Measurements from ENCODE around the gene RGS19. TPM values are rescaled to one million over a fixed set of nuclear protein-coding genes. Genes with fewer than 3 reads are reported as not detected.

The RGS19 gene
- total RNA-seq, 1 experiment from 2014 or later, result 32.0 TPM

GRCh38 chr20:64031822-64032314, 47.5 kb downstream of the RGS19 start:
- in situ Hi-C loops (cut with HindIII; ENCODE audit: low pct_unique_long_range_greater_than_20kb, low sequenced_read_pairs) (no loop called here), intact Hi-C loops (cut with micrococcal nuclease; ENCODE audit: unreplicated experiment) (no loop called here)
- peaks cover 23% of the 10 kb centered on the region for H3K4me1 ChIP-seq (ENCODE audit: control insufficient read depth, insufficient read depth, low read length)
- ChIA-PET CTCF (interaction anchor here (0.7 kb wide), 1 partner anchor 52 kb away, joined by 4 read pairs; no protein-coding TSS in a partner anchor), POLR2A (no interaction called here)
- no peak for TF ChIP-seq POLR2AphosphoS5 (IDR thresholded peaks at IDR 0.05; ENCODE audit: low read depth, low read length)
- no peak overlapping the region for H3K4me3 ChIP-seq (ENCODE audit: low read depth in 2 of 2, low read length in 2 of 2)
- H3K9me3 ChIP-seq (ENCODE audit: control insufficient read depth, insufficient read depth, low read depth, low read length), result no peaks in the 10 kb centered on the region
- no peak for DNase-seq (ENCODE audit: low read depth, low spot score)
- no peaks in the 10 kb centered on the region for H3K27me3 ChIP-seq (ENCODE audit: control insufficient read depth, insufficient read depth, low read length)
- H3K36me3 ChIP-seq (ENCODE audit: control insufficient read depth, insufficient read depth, low read length), result peaks cover 8% of the 10 kb centered on the region
- BruUV-seq (replicated peaks), result TSS peak; percentile 56
- no peak for ATAC-seq
- H3K27ac ChIP-seq (ENCODE audit: low read length), result no peak overlapping the region

GRCh38 chr20:64030371-64031134, 48.8 kb downstream of the RGS19 start:
- no peak overlapping the region for H3K4me3 ChIP-seq (ENCODE audit: low read depth in 2 of 2, low read length in 2 of 2)
- BruUV-seq (replicated peaks), result no TSS peak
- no peak for ATAC-seq
- TF ChIP-seq, protein P1, sequence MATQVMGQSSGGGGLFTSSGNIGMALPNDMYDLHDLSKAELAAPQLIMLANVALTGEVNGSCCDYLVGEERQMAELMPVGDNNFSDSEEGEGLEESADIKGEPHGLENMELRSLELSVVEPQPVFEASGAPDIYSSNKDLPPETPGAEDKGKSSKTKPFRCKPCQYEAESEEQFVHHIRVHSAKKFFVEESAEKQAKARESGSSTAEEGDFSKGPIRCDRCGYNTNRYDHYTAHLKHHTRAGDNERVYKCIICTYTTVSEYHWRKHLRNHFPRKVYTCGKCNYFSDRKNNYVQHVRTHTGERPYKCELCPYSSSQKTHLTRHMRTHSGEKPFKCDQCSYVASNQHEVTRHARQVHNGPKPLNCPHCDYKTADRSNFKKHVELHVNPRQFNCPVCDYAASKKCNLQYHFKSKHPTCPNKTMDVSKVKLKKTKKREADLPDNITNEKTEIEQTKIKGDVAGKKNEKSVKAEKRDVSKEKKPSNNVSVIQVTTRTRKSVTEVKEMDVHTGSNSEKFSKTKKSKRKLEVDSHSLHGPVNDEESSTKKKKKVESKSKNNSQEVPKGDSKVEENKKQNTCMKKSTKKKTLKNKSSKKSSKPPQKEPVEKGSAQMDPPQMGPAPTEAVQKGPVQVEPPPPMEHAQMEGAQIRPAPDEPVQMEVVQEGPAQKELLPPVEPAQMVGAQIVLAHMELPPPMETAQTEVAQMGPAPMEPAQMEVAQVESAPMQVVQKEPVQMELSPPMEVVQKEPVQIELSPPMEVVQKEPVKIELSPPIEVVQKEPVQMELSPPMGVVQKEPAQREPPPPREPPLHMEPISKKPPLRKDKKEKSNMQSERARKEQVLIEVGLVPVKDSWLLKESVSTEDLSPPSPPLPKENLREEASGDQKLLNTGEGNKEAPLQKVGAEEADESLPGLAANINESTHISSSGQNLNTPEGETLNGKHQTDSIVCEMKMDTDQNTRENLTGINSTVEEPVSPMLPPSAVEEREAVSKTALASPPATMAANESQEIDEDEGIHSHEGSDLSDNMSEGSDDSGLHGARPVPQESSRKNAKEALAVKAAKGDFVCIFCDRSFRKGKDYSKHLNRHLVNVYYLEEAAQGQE (IDR thresholded peaks at IDR 0.05; ENCODE audit: insufficient read depth in 1 of 2, low read depth in 2 of 2, low read length in 1 of 2), result no peak
- TF ChIP-seq SIN3A (IDR thresholded peaks at IDR 0.05; ENCODE audit: borderline replicate concordance, insufficient read depth, low read depth, low read length) (no peak), POLR2AphosphoS5 (IDR thresholded peaks at IDR 0.05; ENCODE audit: low read depth, low read length) (no peak), TCF7L2 (IDR thresholded peaks at IDR 0.05; ENCODE audit: low read depth, low read length) (no peak)
- TF ChIP-seq, protein P2, sequence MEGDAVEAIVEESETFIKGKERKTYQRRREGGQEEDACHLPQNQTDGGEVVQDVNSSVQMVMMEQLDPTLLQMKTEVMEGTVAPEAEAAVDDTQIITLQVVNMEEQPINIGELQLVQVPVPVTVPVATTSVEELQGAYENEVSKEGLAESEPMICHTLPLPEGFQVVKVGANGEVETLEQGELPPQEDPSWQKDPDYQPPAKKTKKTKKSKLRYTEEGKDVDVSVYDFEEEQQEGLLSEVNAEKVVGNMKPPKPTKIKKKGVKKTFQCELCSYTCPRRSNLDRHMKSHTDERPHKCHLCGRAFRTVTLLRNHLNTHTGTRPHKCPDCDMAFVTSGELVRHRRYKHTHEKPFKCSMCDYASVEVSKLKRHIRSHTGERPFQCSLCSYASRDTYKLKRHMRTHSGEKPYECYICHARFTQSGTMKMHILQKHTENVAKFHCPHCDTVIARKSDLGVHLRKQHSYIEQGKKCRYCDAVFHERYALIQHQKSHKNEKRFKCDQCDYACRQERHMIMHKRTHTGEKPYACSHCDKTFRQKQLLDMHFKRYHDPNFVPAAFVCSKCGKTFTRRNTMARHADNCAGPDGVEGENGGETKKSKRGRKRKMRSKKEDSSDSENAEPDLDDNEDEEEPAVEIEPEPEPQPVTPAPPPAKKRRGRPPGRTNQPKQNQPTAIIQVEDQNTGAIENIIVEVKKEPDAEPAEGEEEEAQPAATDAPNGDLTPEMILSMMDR (IDR thresholded peaks at IDR 0.05), result no peak
- intact Hi-C loops (cut with micrococcal nuclease; ENCODE audit: unreplicated experiment), result no loop called here
- no peaks in the 10 kb centered on the region for H3K27me3 ChIP-seq (ENCODE audit: control insufficient read depth, insufficient read depth, low read length)
- H3K4me1 ChIP-seq (ENCODE audit: control insufficient read depth, insufficient read depth, low read length), result peaks cover 10% of the 10 kb centered on the region
- in situ Hi-C loops (cut with HindIII; ENCODE audit: low pct_unique_long_range_greater_than_20kb, low sequenced_read_pairs), result no loop called here
- no peak for DNase-seq (ENCODE audit: low read depth, low spot score)
- H3K27ac ChIP-seq (ENCODE audit: low read length), result no peak overlapping the region
- CTCF ChIA-PET, result interaction anchor here (0.9 kb wide), 1 partner anchor 8 kb away, joined by 3 read pairs; no protein-coding TSS in a partner anchor
- POLR2A ChIA-PET, result no interaction called here
- H3K36me3 ChIP-seq (ENCODE audit: control insufficient read depth, insufficient read depth, low read length), result peaks cover 8% of the 10 kb centered on the region
- H3K9me3 ChIP-seq (ENCODE audit: control insufficient read depth, insufficient read depth, low read depth, low read length), result no peaks in the 10 kb centered on the region

Measured in Panc1 (cell line).